NT2/D1 (cell line): Measurements from ENCODE around the gene SAP130.

ENCODE experiments used
- YY1 ChIP-seq: IDR thresholded peaks from 2 replicates; pipeline ENCODE4 v1.6.1; 2011; ENCODE audit not compliant: insufficient read length, insufficient read depth
- ZNF274 ChIP-seq: IDR thresholded peaks from 2 replicates; pipeline ENCODE4 v1.6.1; 2011; ENCODE audit warnings: mild to moderate bottlenecking, low read depth, low read length

DNA sequence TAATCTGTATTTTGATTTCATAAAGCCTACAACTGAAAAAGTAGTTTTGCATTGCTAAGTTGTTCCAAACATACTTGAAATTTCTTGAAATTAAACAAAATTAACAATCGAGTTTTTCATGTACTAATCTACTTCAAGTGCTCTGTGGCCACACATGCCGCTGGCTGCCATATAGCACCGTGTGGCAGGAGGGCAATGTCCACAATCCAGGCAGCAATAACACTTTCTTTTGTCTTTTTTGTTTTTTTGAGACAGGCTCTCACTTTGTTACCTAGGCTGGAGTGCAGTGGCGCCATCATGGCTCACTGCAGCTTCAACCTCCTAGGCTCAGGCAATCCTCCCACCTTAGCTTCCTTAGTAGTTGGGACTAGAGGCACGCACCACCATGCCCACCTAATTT, 36.1 kb downstream of the SAP130 start:
- TF ChIP-seq ZNF274 (no peak), YY1 (no peak)
